Lower lobe of right lung (tissue), 2 donors: ENCODE data around the gene PTTG1IP2. TPM values are rescaled to one million over a fixed set of nuclear protein-coding genes. Genes with fewer than 3 reads are reported as not detected.
A peak's percentile ranks its signal among the peaks of the same experiment; 100 is the strongest.

ENCODE experiments used
- ATAC-seq, 2 donors: fragments of 200-7000 bp; cut with Tn5 transposase; one replicate each; pipeline ENCODE4 v1.9.1; 2020 to 2022; ENCODE audit warnings: mild to moderate bottlenecking in 2 of 2, moderate library complexity in 2 of 2
- DNase-seq: peaks from one replicate; pipeline ENCODE4 v3.0.0-alpha.2; 2020
- H3K27ac ChIP-seq: fragments of 200-600 bp; one replicate; pipeline ENCODE4 v1.8.0; 2022
- H3K27me3 ChIP-seq: fragments of 200-600 bp; one replicate; pipeline ENCODE4 v1.8.0; 2022; ENCODE audit warnings: low read depth
- H3K36me3 ChIP-seq: fragments of 200-600 bp; one replicate; pipeline ENCODE4 v1.8.0; 2022; ENCODE audit warnings: mild to moderate bottlenecking
- H3K4me1 ChIP-seq: fragments of 200-600 bp; one replicate; pipeline ENCODE4 v1.8.0; 2022
- H3K4me3 ChIP-seq: fragments of 200-600 bp; one replicate; pipeline ENCODE4 v1.8.0; 2022; ENCODE audit warnings: mild to moderate bottlenecking
- H3K9me3 ChIP-seq: fragments of 200-600 bp; one replicate; pipeline ENCODE4 v1.8.0; 2022
- CTCF ChIP-seq: fragments of 200-600 bp; IDR thresholded peaks from one replicate; pipeline ENCODE4 v1.8.0; 2022; ENCODE audit warnings: antibody characterized with exemption, mild to moderate bottlenecking
- intact Hi-C: fragments of 100-400 bp; cut with DNase I; formaldehyde crosslinking; loops from one replicate; pipeline ENCODE4 v1.11.0; 2022
- total RNA-seq: library from RNA; stranded (reverse); fragmentation: NEBNext Ultra II Directional; extraction: Animal tissue kit (Norgen Biotek cat#: 25700); gene quantifications from one replicate; pipeline ENCODE4 v1.2.1, GENCODE V29; 2021
- donor health status: DM: no; HTN: yes; CAD: no; lungs with severe emphysema.

PTTG1IP2 gene
- total RNA-seq, 1 donor from 2014 or later, result not detected

GRCh38 chr7:90538405-90538804, 69.0 kb downstream of the PTTG1IP2 start:
- Histone ChIP-seq H3K36me3 (no peaks in the 10 kb centered on the region), H3K27me3 (no peaks in the 10 kb centered on the region), H3K27ac (no peak overlapping the region), H3K4me3 (no peak overlapping the region), H3K4me1 (no peaks in the 10 kb centered on the region), H3K9me3 (no peaks in the 10 kb centered on the region)
- ATAC-seq (no peak), DNase-seq (no peak)
- TF ChIP-seq CTCF, result no peak
- intact Hi-C loops, result no loop called here

GRCh38 chr7:90540406-90540805, 71.0 kb downstream of the PTTG1IP2 start:
- H3K27me3 ChIP-seq, result no peaks in the 10 kb centered on the region
- H3K4me1 ChIP-seq, result no peaks in the 10 kb centered on the region
- DNase-seq, result no peak
- intact Hi-C loops, result no loop called here
- H3K9me3 ChIP-seq, result no peaks in the 10 kb centered on the region
- H3K4me3 ChIP-seq, result no peak overlapping the region
- H3K36me3 ChIP-seq, result no peaks in the 10 kb centered on the region
- no peak for TF ChIP-seq CTCF
- no peak overlapping the region for H3K27ac ChIP-seq
- ATAC-seq, result no peak

GRCh38 chr7:90551036-90551435, 81.6 kb downstream of the PTTG1IP2 start:
- Histone ChIP-seq H3K4me3 (no peak overlapping the region), H3K4me1 (no peaks in the 10 kb centered on the region), H3K27me3 (no peaks in the 10 kb centered on the region), H3K9me3 (no peaks in the 10 kb centered on the region), H3K36me3 (no peaks in the 10 kb centered on the region), H3K27ac (no peak overlapping the region)
- TF ChIP-seq CTCF, result no peak
- ATAC-seq (no peak), DNase-seq (no peak)
- intact Hi-C loops, result loop anchor here (5.0 kb wide), 1 partner anchor 76 kb away; no protein-coding TSS in a partner anchor

DNA sequence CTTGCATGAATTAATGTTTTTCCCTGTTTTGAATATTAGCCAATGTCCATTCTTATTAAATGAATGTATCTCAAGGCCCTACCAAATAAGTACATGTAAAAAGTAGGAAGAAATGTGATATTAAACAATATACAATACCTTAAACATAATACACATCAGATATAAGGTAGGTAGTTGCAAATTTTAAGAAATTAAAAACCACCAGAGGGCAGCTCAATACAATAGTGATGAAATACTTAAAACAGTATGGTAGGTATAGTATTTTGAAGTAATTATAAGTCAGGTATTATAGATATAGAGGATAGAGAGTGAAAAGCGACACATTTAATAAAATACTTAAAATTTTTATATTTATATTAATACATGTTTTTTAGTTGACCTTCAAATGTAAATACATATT, 83.1 kb downstream of the PTTG1IP2 start:
- no peaks in the 10 kb centered on the region for H3K9me3 ChIP-seq
- intact Hi-C loops, result loop anchor here (5.0 kb wide), 1 partner anchor 75 kb away; no protein-coding TSS in a partner anchor
- DNase-seq (no peak), ATAC-seq (no peak)
- TF ChIP-seq CTCF, result peak; percentile 38
- no peak overlapping the region for H3K4me3 ChIP-seq
- H3K4me1 ChIP-seq, result no peaks in the 10 kb centered on the region
- H3K27ac ChIP-seq, result no peak overlapping the region
- H3K36me3 ChIP-seq, result no peaks in the 10 kb centered on the region
- H3K27me3 ChIP-seq, result no peaks in the 10 kb centered on the region

- Histone ChIP-seq H3K36me3 (no peaks in the 10 kb centered on the region), H3K9me3 (no peaks in the 10 kb centered on the region), H3K27ac (no peak overlapping the region), H3K27me3 (no peaks in the 10 kb centered on the region), H3K4me1 (no peaks in the 10 kb centered on the region), H3K4me3 (no peak overlapping the region)
- intact Hi-C loops, result no loop called here
- ATAC-seq, result no peak
- DNase-seq, result no peak
- no peak for TF ChIP-seq CTCF
Measured at GRCh38 chr7:90560730-90561129, 91.3 kb downstream of the PTTG1IP2 start.

Other genes starting within 250 kb of the PTTG1IP2 start
- gene CFAP69, start 224.5 kb upstream of the PTTG1IP2 start, total RNA-seq, result 8.4 TPM
- not detected for gene FAM237B, start 148.3 kb upstream of the PTTG1IP2 start, total RNA-seq
- gene GTPBP10, start 122.9 kb upstream of the PTTG1IP2 start, total RNA-seq, result 21.3 TPM
- gene CLDN12, start 66.2 kb upstream of the PTTG1IP2 start, total RNA-seq, result 34.7 TPM
- gene CDK14, start 126.7 kb downstream of the PTTG1IP2 start, total RNA-seq, result 58.6 TPM